ENCODE data around the gene NBEAL2.

DNA sequence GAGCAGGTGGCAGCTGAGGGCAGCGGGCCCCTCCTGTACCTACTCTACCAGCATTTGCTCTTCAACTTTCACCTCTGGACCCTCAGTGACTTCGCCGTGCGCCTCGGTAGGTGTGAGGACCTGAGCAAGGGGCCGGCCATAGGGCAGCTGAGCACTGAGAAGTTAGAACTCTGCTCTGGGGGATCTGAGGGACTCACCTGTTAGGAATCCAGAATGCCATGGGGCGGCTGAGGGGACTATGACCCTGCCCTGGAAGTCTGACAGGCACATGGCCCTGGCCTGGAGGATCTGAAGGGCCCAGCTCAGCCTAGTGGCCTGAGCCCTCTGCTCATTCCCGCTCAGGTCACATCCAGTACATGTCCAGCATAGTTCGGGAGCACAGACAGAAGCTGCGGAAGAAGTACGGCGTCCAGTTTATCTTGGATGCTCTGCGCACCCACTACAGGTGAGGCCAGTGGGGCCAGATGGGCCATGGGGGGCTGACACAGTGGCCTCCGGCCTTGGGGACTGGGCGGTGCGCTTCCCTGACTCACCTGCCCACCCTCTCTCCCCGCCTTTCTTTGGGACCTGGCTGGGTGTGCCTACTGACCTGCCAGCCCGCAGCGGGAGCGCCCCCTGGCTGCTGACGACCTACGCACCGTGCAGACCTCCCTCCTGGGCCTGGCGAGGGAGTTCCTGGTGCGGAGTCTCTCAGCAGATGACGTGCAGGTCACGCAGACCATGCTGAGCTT, 18.8 kb downstream of the NBEAL2 start:
- TF ChIP-seq, protein P1, sequence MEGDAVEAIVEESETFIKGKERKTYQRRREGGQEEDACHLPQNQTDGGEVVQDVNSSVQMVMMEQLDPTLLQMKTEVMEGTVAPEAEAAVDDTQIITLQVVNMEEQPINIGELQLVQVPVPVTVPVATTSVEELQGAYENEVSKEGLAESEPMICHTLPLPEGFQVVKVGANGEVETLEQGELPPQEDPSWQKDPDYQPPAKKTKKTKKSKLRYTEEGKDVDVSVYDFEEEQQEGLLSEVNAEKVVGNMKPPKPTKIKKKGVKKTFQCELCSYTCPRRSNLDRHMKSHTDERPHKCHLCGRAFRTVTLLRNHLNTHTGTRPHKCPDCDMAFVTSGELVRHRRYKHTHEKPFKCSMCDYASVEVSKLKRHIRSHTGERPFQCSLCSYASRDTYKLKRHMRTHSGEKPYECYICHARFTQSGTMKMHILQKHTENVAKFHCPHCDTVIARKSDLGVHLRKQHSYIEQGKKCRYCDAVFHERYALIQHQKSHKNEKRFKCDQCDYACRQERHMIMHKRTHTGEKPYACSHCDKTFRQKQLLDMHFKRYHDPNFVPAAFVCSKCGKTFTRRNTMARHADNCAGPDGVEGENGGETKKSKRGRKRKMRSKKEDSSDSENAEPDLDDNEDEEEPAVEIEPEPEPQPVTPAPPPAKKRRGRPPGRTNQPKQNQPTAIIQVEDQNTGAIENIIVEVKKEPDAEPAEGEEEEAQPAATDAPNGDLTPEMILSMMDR (IDR thresholded peaks at IDR 0.05): peak; percentile 60 to 78 (median 74)
- TF ChIP-seq POLR2A (IDR thresholded peaks at IDR 0.05): no peak

Measured in right lobe of liver (tissue), 4 donors.